Ovary (tissue), 3 donors: Measurements from ENCODE around the gene PARS2.

Experiments used
- EP300 ChIP-seq: sonication (generic); formaldehyde crosslinking; IDR thresholded peaks from one replicate; pipeline ENCODE4 v1.6.1; 2017; ENCODE audit warnings: antibody characterized with exemption
- TF ChIP-seq, protein P1 (sequence below), 3 donors: fragments of 450-650 bp in 2 of 3; fragments of 200-600 bp in 1 of 3; IDR thresholded peaks; one replicate each; pipeline versions ENCODE4 v1.5.1 to v1.8.0; 2016 to 2022; ENCODE audit warnings: antibody characterized with exemption in 3 of 3, mild to moderate bottlenecking in 1 of 3
- donor health status: DM: no; HTN: no; CAD: no.

DNA sequence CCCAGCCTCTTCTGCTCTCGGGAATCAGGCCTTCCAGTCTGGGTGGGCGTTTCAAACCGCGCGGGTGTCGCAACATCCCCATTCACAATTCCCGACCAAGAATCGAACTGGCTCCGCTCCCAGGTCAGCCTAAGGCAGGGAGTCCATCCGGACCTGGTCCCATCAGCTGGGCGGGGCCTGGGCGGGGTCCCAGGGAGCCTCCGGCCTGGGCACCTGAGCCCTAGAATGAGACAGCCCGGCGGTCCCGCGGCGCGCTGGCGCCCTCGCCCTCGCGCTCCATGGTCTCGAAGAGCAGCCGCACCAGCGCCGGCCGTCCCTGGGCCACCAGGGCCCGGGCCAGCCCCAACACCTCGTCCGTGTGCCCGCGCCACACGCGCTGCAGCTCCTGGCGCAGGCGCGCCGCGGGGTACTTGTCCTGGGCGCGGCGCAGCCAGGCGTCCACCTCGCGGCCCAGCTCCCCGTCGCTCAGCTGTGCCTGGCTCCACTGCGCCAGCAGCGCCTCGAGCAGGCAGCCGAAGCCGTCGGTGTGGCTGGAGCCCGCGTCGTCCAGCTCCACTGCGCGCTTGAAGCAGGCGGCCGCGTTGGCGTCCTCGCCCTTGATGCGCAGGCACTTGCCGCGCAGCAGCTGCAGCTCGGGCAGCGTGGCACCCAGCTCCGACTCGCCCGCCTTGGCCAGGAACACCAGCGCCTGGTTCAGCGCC lies 16.9 kb upstream of the PARS2 start:
- TF ChIP-seq EP300: no peak
- TF ChIP-seq, protein P1, sequence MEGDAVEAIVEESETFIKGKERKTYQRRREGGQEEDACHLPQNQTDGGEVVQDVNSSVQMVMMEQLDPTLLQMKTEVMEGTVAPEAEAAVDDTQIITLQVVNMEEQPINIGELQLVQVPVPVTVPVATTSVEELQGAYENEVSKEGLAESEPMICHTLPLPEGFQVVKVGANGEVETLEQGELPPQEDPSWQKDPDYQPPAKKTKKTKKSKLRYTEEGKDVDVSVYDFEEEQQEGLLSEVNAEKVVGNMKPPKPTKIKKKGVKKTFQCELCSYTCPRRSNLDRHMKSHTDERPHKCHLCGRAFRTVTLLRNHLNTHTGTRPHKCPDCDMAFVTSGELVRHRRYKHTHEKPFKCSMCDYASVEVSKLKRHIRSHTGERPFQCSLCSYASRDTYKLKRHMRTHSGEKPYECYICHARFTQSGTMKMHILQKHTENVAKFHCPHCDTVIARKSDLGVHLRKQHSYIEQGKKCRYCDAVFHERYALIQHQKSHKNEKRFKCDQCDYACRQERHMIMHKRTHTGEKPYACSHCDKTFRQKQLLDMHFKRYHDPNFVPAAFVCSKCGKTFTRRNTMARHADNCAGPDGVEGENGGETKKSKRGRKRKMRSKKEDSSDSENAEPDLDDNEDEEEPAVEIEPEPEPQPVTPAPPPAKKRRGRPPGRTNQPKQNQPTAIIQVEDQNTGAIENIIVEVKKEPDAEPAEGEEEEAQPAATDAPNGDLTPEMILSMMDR (IDR thresholded peaks at IDR 0.05): no peak
